Colon (tissue), 2 donors: ENCODE measurements around the gene WHRN.

Experiments used
- FAIRE-seq: peaks from 2 replicates; lab custom pipeline; 2012; peaks lifted over from hg19 to GRCh38; lab: Jason Lieb, UNC
- donor health status: control.
- donor health status: control.

The WHRN gene

GRCh38 chr9:114418053-114418452 is 87.2 kb downstream of the WHRN start:
- FAIRE-seq = no peak

GRCh38 chr9:114417511-114417910 is 87.8 kb downstream of the WHRN start:
- FAIRE-seq = no peak

- FAIRE-seq = no peak
Observed at GRCh38 chr9:114416906-114417305, 88.4 kb downstream of the WHRN start.

GRCh38 chr9:114416290-114416689 is 89.0 kb downstream of the WHRN start:
- FAIRE-seq = no peak

GRCh38 chr9:114414346-114414745 is 90.9 kb downstream of the WHRN start:
- no peak for FAIRE-seq

- no peak for FAIRE-seq
Observed at GRCh38 chr9:114413861-114414301, 91.4 kb downstream of the WHRN start.

GRCh38 chr9:114412048-114412683 is 93.1 kb downstream of the WHRN start:
- no peak for FAIRE-seq

GRCh38 chr9:114411452-114411851 is 93.8 kb downstream of the WHRN start:
- FAIRE-seq = no peak

GRCh38 chr9:114410910-114411309 is 94.4 kb downstream of the WHRN start:
- FAIRE-seq = no peak

GRCh38 chr9:114409842-114410241 is 95.4 kb downstream of the WHRN start:
- no peak for FAIRE-seq

GRCh38 chr9:114409103-114409780 is 96.0 kb downstream of the WHRN start:
- FAIRE-seq = no peak

- FAIRE-seq = no peak
Observed at GRCh38 chr9:114408645-114409044, 96.6 kb downstream of the WHRN start.

- no peak for FAIRE-seq
Observed at GRCh38 chr9:114407889-114408288, 97.4 kb downstream of the WHRN start.

GRCh38 chr9:114406441-114406840 is 98.8 kb downstream of the WHRN start:
- FAIRE-seq = no peak

GRCh38 chr9:114405294-114406034 is 99.8 kb downstream of the WHRN start:
- no peak for FAIRE-seq

GRCh38 chr9:114404531-114404930 is 100.7 kb downstream of the WHRN start:
- FAIRE-seq = no peak

GRCh38 chr9:114403153-114403756 is 102.0 kb downstream of the WHRN start:
- no peak for FAIRE-seq

GRCh38 chr9:114401344-114401743 is 103.9 kb downstream of the WHRN start:
- FAIRE-seq = no peak

GRCh38 chr9:114400772-114401171 is 104.5 kb downstream of the WHRN start:
- FAIRE-seq = no peak

- FAIRE-seq = no peak
Observed at GRCh38 chr9:114400219-114400618, 105.1 kb downstream of the WHRN start.

- no peak for FAIRE-seq
Observed at GRCh38 chr9:114399381-114399780, 105.9 kb downstream of the WHRN start.

- no peak for FAIRE-seq
Observed at GRCh38 chr9:114397848-114398605, 107.2 kb downstream of the WHRN start.
